ENCODE measurements around the gene ANXA2R. TPM values are rescaled to one million over a fixed set of nuclear protein-coding genes. Genes with fewer than 3 reads are reported as not detected.

The ANXA2R gene
- total and polyA plus RNA-seq, 2 of the 13 experiments (the other 11 are each of a cell fraction or from before 2014, with no cell fraction given): 0.95 to 1.3 TPM

GRCh38 chr5:43065948-43066798 lies 26.1 kb upstream of the ANXA2R start (continued):
- no peak for TF ChIP-seq ZNF362 (CRISPR knock-in tag; IDR thresholded peaks at IDR 0.05; ENCODE audit: borderline replicate concordance)
- 0 out of 2 replicates have a peak, but pooled peaks have one; percentile 4 for TF ChIP-seq SAP130 (CRISPR knock-in tag; IDR thresholded peaks at IDR 0.05; ENCODE audit: low read depth)
- TF ChIP-seq TEF (CRISPR knock-in tag; IDR thresholded peaks at IDR 0.05): 0 out of 2 replicates have a peak, but pooled peaks have one; percentile 41
- no peak for TF ChIP-seq JARID2 (CRISPR knock-in tag; IDR thresholded peaks at IDR 0.05; ENCODE audit: insufficient replicate concordance)
- no peak for TF ChIP-seq NONO (IDR thresholded peaks at IDR 0.05)
- TF ChIP-seq NONO (CRISPR knock-in tag; conservative IDR thresholded peaks at IDR 0.05): peak; percentile 80
- TF ChIP-seq ZNF331 (CRISPR knock-in tag; IDR thresholded peaks at IDR 0.05): 0 out of 2 replicates have a peak, but pooled peaks have one; percentile 49
- TF ChIP-seq FOSL1 (CRISPR knock-in tag; IDR thresholded peaks at IDR 0.05; ENCODE audit: borderline replicate concordance): 0 out of 2 replicates have a peak, but pooled peaks have one; percentile 47
- peak; percentile 27; the same call in 1 of the 2 replicates for TF ChIP-seq KLF12 (CRISPR knock-in tag; IDR thresholded peaks at IDR 0.05; ENCODE audit: borderline replicate concordance)
- no peak for TF ChIP-seq XRCC5 (optimal IDR thresholded peaks at IDR 0.05; ENCODE audit: low read length)
- TF ChIP-seq AGO2 (optimal IDR thresholded peaks at IDR 0.05; ENCODE audit: low read depth, low read length): peak; percentile 88
- peak; percentile 17 for TF ChIP-seq AHR (CRISPR knock-in tag; IDR thresholded peaks at IDR 0.05)
- TF ChIP-seq ZNF639 (CRISPR knock-in tag; conservative IDR thresholded peaks at IDR 0.05): 0 out of 2 replicates have a peak, but pooled peaks have one; percentile 28
- 0 out of 2 replicates have a peak, but pooled peaks have one; percentile 56 for TF ChIP-seq MED13 (CRISPR knock-in tag; IDR thresholded peaks at IDR 0.05)
- TF ChIP-seq AGO1 (IDR thresholded peaks at IDR 0.05; ENCODE audit: low read depth, low read length, poor library complexity, severe bottlenecking): no peak
- TF ChIP-seq ZFP91 (CRISPR knock-in tag; IDR thresholded peaks at IDR 0.05; ENCODE audit: borderline replicate concordance): 0 out of 2 replicates have a peak, but pooled peaks have one; percentile 50
- 0 out of 2 replicates have a peak, but pooled peaks have one; percentile 8 for TF ChIP-seq ZNF784 (CRISPR knock-in tag; IDR thresholded peaks at IDR 0.05; ENCODE audit: borderline replicate concordance)
- no peak for TF ChIP-seq PATZ1 (CRISPR knock-in tag; IDR thresholded peaks at IDR 0.05)
- no peak for TF ChIP-seq SNRNP70 (IDR thresholded peaks at IDR 0.05; ENCODE audit: low read depth, low read length)
- no peak for TF ChIP-seq ZNF7 (CRISPR knock-in tag; IDR thresholded peaks at IDR 0.05)
